Cardiac muscle cell (in vitro differentiated cells and primary cell): Measurements from ENCODE around the gene MRPS16. TPM values are rescaled to one million over a fixed set of nuclear protein-coding genes. Genes with fewer than 3 reads are reported as not detected.
A peak's percentile ranks its signal among the peaks of the same experiment; 100 is the strongest.

ENCODE experiments used
- DNase-seq, 2 donors: peaks; one replicate each; pipeline versions ENCODE4 v3.0.0 to v3.0.0-alpha.2; 2010 to 2017; ENCODE audit warnings: low read depth in 1 of 2, low spot score in 1 of 2
- H3K27ac ChIP-seq: fragments of 200-600 bp; sonication (generic); 2 replicates; pipeline ENCODE4 v1.5.1; 2016
- H3K27me3 ChIP-seq: fragments of 200-600 bp; sonication (generic); 2 replicates; pipeline ENCODE4 v1.6.0; 2016; ENCODE audit warnings: control low read depth
- H3K36me3 ChIP-seq: fragments of 200-600 bp; sonication (generic); 2 replicates; pipeline ENCODE4 v1.5.1; 2016; ENCODE audit warnings: control low read depth
- H3K4me1 ChIP-seq: fragments of 200-600 bp; sonication (generic); 2 replicates; pipeline ENCODE4 v1.8.1; 2017; ENCODE audit warnings: low read depth, mild to moderate bottlenecking, mixed run types
- H3K4me3 ChIP-seq: fragments of 200-600 bp; sonication (generic); 2 replicates; pipeline ENCODE4 v1.5.1; 2016; ENCODE audit warnings: mild to moderate bottlenecking
- H3K9me3 ChIP-seq: fragments of 200-600 bp; sonication (generic); 2 replicates; pipeline ENCODE4 v1.5.1; 2017; ENCODE audit warnings: low read depth, mild to moderate bottlenecking, control low read depth
- polyA plus RNA-seq: library from polyadenylated mRNA; unstranded; fragments of >200 nt; fragmentation: Nextera tagmentation; extraction: Ambion mirVana; gene quantifications from 2 replicates; pipeline ENCODE4 v1.2.1, GENCODE V29; 2016
- total RNA-seq: library from RNA; depleted of rRNA; stranded (reverse); fragments of >200 nt; gene quantifications from 2 replicates; pipeline ENCODE4 v1.2.3, GENCODE V29; 2016
- TF ChIP-seq, protein P1 (sequence below): IDR thresholded peaks from 2 replicates; pipeline ENCODE4 v1.5.1; 2012; ENCODE audit warnings: low read depth, mild to moderate bottlenecking, low read length

MRPS16 gene
- total and polyA plus RNA-seq, 2 experiments from 2014 or later, result 51.6 to 104 TPM

DNA sequence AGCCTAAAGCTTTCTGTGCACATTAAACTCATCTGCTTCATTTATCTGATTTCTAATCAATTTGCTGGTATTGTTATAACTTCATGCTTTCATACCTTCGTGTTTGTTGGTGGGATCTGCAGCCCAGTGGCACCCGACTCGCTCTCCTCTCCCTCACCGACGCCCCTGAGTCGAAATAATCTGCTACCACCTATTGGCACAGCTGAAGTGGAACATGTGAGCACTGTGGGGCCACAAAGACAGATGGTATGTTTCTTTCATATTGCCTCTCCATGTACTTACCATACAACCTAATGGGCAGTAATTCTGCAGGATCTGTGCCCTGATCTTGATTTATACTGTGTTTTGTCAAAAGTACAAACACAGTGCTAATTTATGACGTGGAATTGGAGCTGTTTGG is 17.7 kb downstream of the MRPS16 start:
- DNase-seq, result no peak
- H3K4me3 ChIP-seq, result no peak overlapping the region
- peaks cover 37% of the 10 kb centered on the region for H3K36me3 ChIP-seq
- no peaks in the 10 kb centered on the region for H3K9me3 ChIP-seq
- no peaks in the 10 kb centered on the region for H3K27me3 ChIP-seq
- H3K27ac ChIP-seq, result peak overlapping the region; percentile 33
- H3K4me1 ChIP-seq, result peaks cover 2% of the 10 kb centered on the region
- TF ChIP-seq, protein P1, sequence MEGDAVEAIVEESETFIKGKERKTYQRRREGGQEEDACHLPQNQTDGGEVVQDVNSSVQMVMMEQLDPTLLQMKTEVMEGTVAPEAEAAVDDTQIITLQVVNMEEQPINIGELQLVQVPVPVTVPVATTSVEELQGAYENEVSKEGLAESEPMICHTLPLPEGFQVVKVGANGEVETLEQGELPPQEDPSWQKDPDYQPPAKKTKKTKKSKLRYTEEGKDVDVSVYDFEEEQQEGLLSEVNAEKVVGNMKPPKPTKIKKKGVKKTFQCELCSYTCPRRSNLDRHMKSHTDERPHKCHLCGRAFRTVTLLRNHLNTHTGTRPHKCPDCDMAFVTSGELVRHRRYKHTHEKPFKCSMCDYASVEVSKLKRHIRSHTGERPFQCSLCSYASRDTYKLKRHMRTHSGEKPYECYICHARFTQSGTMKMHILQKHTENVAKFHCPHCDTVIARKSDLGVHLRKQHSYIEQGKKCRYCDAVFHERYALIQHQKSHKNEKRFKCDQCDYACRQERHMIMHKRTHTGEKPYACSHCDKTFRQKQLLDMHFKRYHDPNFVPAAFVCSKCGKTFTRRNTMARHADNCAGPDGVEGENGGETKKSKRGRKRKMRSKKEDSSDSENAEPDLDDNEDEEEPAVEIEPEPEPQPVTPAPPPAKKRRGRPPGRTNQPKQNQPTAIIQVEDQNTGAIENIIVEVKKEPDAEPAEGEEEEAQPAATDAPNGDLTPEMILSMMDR, result no peak

DNA sequence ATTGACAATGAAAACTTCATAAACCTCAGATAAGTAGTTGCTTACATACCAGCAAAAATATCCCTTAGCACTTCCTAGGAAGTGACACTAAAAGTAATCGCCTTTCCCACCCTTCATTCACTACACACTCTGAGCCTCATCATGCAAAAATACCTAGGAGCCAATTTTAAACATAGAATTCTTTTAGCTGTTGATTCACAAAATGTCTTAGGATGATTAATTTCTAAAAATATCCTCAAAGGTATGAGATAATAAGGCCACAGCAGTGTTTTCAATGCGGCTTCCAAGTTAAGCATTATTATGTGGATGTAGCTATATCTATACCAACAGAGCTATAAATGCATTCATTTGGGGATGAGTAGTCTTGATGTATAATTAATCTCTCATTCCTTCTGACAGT is 18.6 kb downstream of the MRPS16 start:
- Histone ChIP-seq H3K27me3 (no peaks in the 10 kb centered on the region), H3K27ac (peak overlapping the region; percentile 4), H3K36me3 (peaks cover 32% of the 10 kb centered on the region), H3K4me3 (no peak overlapping the region), H3K9me3 (no peaks in the 10 kb centered on the region), H3K4me1 (peaks cover 7% of the 10 kb centered on the region)
- no peak for DNase-seq
- TF ChIP-seq, protein P1, result no peak

DNA sequence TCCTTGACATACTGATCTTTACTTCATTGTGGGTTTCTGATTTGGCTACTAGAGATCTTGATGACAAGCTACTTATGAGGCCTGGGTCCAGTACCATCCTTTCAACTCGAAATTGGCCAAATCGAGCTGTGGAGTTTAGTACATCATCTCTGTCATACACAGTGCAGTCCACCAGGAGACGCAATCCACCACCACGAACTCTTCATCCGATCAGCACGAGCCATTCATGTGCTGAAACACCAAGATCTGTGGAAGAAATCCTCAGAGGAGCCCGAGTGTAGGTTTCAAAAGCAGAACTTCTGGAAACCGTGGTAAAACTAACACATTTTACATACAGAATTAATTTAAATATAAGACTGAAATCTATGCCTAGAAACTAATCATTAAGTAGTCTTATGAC is 19.6 kb downstream of the MRPS16 start:
- H3K36me3 ChIP-seq, result peaks cover 28% of the 10 kb centered on the region
- TF ChIP-seq, protein P1, result no peak
- no peaks in the 10 kb centered on the region for H3K9me3 ChIP-seq
- H3K27me3 ChIP-seq, result no peaks in the 10 kb centered on the region
- H3K4me1 ChIP-seq, result peaks cover 7% of the 10 kb centered on the region
- H3K27ac ChIP-seq, result no peak overlapping the region
- no peak overlapping the region for H3K4me3 ChIP-seq
- no peak for DNase-seq

DNA sequence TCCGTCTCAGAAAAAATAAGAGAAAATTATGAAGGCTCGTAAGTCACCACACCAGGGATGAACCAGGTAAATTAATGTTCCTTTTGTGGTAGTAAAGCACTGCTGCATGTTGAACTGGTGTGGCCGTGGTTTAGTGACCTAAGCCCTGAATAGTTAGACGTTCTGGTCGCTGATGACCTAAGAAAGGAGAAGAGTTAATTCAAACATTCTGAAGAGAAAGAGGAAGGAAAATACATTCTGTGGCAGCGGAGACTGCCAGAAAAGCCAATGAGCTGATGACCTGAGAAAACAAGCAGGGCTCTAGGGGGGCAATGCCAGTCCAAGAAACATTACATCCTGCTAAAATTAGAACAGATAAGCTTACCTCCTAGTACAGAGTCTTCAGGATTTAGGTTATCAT is 22.9 kb downstream of the MRPS16 start:
- peaks cover 17% of the 10 kb centered on the region for H3K36me3 ChIP-seq
- no peaks in the 10 kb centered on the region for H3K27me3 ChIP-seq
- no peak overlapping the region for H3K4me3 ChIP-seq
- no peak overlapping the region for H3K27ac ChIP-seq
- no peaks in the 10 kb centered on the region for H3K9me3 ChIP-seq
- DNase-seq, result no peak
- H3K4me1 ChIP-seq, result peaks cover 7% of the 10 kb centered on the region
- TF ChIP-seq, protein P1, result no peak

DNA sequence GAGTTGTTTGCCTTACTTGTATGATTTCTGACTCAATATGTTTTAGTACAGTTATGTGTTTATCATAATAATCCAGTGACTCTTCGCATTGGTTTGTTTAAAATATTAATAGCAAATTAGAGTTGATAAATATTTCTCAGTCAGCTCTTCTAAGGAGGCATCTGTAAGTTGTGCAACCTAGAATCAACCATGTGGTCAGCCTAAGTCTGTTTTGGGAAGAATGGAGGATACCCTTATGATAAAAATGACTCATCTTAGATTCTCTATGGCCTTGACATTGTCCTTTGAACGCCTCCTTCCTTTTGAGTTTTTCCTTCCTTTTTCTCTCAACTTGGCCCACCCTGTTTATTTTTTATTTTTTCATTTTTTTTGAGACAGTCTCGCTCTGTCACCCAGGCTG is 24.2 kb downstream of the MRPS16 start:
- TF ChIP-seq, protein P1, result no peak
- H3K4me3 ChIP-seq, result no peak overlapping the region

DNA sequence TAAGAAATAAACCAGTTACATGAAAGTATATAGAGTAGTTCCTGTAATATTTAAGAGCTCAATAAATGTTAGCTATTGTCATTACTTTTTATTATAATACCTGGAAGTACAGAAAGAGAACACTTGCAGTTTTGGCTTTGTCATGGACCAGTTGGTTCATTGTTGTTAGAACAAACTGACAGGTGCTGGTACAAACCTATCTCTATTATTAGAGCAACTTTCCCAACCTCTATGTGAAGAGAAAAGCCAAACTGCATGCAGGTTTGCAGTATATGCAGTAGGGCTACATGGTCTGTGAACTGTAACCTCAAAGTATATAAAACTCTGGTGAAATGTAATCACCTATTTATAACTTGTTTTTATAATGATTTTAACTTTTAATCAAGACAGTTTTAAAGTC is 25.8 kb downstream of the MRPS16 start:
- H3K27ac ChIP-seq, result no peak overlapping the region
- H3K4me3 ChIP-seq, result no peak overlapping the region
- H3K36me3 ChIP-seq, result no peaks in the 10 kb centered on the region
- H3K27me3 ChIP-seq, result no peaks in the 10 kb centered on the region
- peaks cover 7% of the 10 kb centered on the region for H3K4me1 ChIP-seq
- no peak for DNase-seq
- H3K9me3 ChIP-seq, result no peaks in the 10 kb centered on the region
- TF ChIP-seq, protein P1, result no peak

More for the DNA sequence above, 24.2 kb downstream of the MRPS16 start:
- peak in 1 of 2 donors; percentile 68 for DNase-seq
- Histone ChIP-seq H3K27me3 (no peaks in the 10 kb centered on the region), H3K4me1 (peaks cover 7% of the 10 kb centered on the region), H3K27ac (no peak overlapping the region), H3K9me3 (no peaks in the 10 kb centered on the region), H3K36me3 (peaks cover 7% of the 10 kb centered on the region)
